Left renal pelvis (tissue), 4 donors: ENCODE results near the gene TMEM94. TPM values are rescaled to one million over a fixed set of nuclear protein-coding genes. Genes with fewer than 3 reads are reported as not detected.
"Not testable (repeated sequence)": the region's sequence is repeated elsewhere in the genome, so short reads cannot be mapped to it uniquely, and the experiment has no call there.

Source experiments
- DNase-seq, 4 donors: peaks; one replicate each; pipeline ENCODE4 v3.0.0-alpha.2; 2013; ENCODE audit warnings: low read depth in 4 of 4, low spot score in 3 of 4
- polyA plus RNA-seq, 4 donors: library from polyadenylated mRNA; unstranded; fragments of 120-200 nt; gene quantifications; one replicate each; pipeline ENCODE4 v1.2.1, GENCODE V29; 2013; ENCODE audit not compliant: insufficient read length in 4 of 4

Gene TMEM94
- polyA plus RNA-seq, 4 donors = 65.4 to 105 (median 88.2) TPM

DNA sequence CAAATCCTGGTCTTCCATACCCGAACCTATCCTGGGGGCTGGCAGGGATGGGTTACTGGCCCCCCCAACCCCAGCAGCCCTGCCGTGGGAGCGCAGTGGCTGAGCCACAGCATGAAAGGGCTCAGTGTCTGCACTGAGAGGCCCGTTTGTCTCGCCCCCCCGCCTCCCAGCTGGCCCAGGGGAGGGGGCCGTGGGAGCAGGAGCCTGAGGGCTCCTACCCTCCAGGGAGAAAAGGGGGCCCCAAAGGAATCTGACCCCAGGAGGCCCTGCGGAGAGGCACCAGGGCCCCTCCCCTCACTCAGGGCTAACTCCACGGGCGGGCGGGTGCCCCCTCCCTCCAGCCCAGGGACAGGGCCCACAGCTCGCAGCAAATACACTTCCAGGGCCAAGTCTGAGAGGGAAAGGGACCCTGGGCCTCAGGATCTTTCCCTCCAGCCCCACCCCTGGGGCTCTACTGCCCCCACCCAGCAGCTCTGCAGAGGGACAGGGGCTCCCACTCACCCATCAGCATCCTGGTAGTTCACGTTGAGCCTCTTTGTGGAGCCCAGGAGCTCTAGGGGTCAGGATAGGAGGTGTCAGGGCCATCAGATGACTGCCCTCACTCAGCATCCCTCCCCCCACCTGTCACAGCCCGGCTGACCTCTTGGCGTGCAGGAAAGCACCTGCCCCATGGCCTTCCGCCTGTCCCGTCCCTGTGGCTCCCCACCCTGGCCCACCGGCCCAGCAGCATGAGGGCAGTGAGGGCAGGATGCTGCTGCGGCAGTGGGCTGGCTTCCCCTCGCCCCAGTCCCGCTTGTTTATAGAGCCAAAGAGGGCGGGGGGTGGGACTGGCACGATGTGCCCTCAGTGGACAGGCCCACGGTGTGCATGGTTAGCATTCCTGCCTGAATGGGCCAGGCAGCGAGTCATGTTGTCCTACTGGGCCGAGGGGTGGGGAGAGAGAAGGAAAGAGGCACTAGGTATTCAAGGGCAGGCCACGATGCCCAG is 51.6 kb downstream of the TMEM94 start:
- no peak for DNase-seq

- DNase-seq = no peak
Measured at GRCh38 chr17:75508931-75509361, 52.5 kb downstream of the TMEM94 start.

DNA sequence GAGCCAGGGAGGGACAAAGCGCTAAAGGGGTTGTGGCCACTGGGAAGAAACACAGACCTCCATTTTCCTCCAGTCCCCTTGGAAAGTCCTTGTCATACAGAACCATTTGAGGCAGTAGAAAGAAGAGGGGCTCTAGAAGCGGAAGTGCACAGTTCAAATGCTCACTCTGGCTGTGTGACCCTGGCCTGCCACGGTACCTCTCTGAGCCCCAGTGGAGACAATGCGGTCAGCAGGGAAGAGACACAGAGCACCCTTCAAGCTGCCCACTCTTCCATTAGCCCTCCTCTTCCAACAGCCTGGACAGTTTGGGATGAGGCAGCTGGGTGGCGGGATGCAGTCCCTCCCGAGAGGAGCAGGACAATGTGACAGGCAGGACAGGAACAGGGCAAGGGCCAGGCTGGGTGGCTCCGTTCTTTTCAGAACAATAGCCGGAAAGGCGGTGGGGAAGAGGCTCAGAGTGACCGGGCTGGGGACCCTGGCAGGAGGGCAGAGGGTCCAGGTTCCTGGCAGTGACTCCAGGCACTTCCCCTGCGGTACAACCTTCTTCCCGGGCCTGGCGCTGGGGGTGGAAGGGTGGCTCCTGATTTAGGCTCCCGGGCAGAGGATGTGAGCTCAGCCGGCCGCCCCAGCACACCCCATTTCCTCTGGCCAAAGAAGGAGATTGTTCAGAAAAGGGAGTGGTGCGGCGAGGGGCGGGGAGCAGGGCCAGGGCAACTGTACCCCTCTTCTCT is 53.3 kb downstream of the TMEM94 start:
- no peak for DNase-seq

DNA sequence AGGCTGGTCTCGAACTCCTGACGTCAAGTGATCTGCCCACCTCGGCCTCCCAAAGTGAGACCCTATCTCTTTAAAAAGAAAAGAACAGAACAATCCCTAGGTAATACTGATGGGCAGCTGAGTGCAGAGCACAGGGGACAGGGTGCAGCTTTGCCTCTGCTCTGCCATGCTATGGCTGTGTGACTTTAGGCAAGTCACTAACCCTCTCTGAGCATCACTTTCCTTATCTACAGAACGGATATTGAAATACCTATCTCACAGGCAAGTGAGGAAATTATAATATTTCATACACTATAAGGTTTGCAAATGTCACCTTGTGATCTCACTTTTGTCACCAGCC is 54.8 kb downstream of the TMEM94 start:
- no peak for DNase-seq

DNA sequence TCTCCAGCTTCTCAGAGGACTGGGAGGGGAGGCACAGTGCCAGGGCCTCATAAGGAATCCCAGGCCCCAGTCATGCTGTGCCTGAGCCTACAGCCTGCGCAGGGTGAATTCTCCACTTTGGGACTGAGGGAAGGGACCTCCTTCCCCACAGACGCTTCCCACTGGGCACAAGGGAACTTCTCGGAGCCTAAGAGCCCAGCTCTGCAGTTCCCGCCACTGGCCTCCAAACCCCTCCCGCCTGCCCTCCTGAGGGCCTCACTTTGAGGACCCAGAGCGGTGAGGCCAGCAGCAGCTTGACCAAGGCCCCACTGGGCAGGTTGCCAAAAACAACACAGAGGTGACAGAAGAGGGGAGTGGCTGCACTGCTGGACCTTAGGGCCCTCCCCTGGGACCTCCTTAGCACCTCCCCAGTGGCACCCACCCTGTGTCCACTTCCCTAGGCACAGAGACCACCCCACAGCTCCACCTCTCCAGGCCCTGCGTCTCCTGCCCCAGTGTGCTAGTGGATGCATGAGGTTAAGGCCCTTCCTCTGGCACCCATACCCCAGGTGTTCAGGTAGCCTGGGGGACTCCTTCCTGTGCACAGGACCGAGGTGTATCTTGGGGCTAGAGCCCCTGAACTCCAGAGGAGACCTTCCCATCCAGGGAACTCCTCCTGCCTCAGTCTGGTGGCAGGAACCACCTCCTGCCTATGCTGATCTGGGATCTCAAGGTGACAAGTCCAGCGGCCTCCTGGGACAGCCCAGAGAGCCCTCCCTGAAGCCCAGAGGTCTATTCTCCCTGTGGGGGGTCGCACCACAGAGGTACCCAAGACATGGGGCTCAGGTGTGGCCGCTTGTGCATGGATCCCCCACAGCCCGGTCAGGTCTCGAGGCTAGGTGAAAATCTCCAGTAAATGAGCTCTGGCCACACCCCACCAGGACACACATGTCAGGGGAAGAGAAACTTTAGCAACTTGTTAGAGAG is 55.5 kb downstream of the TMEM94 start:
- no peak for DNase-seq

GRCh38 chr17:75512926-75513640 is 56.6 kb downstream of the TMEM94 start:
- no peak for DNase-seq

DNA sequence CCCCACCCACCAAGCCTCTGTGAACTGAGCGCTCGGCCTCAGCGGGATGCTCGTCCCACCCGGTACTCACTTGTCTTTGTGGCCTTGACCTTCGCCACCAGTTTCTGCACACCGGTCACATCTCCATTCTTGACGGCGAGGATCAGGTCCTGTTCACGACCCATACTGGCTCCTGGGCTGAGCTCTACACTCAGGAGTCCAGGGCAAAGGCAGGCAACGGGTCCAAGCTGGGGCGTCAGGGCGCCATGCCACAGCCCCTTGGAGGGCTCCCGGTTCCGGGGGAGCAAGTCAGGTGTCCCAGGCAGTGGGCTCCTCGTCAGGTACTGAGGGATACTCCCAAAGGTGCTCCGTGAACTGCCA is 57.2 kb downstream of the TMEM94 start:
- no peak for DNase-seq

GRCh38 chr17:75514299-75514918 is 58.0 kb downstream of the TMEM94 start:
- DNase-seq = no peak

DNA sequence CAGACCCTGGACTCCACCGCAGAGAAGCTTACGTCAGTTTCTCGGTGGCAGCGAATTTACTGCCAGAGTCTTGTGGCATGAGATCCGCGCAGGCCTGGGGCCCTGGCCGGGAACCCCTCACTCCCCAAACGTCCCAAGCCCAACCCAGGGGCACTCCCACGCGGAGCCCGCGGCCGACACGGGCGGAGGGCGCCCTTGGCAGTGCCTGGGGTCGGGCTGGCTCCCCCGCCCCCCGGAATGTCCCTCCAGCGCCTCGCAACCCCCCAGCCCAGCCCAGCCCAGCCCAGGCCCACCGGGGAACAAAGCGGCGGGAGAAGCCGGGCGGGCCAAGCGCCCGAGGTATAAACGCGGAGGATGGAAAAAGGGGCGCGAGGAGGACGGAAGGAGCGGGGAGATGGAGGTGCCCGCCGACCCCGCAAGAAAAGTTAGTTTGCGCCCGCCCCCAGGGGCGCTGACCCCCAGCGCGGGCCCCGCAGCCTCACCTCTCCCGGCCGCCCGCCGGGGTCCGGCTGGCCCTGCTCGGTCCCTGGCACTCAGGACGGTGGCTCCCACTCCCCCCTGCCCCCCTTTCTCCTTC is 58.6 kb downstream of the TMEM94 start:
- no peak for DNase-seq

DNA sequence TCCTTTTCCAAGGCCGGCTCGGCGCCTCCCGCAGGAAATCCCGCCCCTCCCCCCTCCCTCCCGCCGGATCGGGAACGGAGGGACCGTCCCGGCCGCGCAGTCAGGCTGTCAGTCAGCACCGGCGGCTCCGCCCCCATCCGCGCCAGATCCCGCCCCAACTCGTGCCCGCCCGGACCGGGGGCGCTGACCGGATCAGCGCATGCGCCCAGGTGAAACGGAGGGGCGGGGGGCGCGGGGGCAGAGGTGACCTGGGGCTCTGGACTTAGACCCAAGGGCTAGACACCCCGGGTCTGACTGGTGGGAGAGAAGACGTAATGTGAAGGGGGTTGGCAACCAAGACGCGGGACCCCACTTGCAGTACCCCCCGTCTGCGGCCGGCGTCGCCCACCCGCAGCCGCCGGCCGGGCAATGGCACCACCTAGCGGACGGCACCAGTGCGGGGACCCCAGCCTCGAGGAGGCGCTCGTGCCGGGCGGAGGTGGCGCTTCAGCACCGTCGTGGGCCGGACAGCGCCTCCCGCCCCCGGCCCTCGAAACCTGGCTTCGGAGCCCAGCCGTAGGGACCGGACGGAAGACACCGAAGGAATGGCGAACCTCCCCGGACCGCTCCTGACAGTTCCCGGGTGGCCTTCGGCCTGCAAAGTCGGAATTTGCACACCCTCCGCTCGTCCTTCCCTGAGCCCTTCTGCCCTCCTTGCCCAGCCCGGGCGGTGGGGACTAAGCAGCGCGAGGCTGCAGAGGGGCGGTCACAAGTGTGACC is 59.2 kb downstream of the TMEM94 start, which contains the start of gene CASKIN2:
TSS of gene CASKIN2 (minus strand) at position 42 of the 759 bp plus-strand sequence. CDS start 1,733 bp downstream, outside the sequence.
- DNase-seq = peak; percentile 90 to 92 (median 90)

DNA sequence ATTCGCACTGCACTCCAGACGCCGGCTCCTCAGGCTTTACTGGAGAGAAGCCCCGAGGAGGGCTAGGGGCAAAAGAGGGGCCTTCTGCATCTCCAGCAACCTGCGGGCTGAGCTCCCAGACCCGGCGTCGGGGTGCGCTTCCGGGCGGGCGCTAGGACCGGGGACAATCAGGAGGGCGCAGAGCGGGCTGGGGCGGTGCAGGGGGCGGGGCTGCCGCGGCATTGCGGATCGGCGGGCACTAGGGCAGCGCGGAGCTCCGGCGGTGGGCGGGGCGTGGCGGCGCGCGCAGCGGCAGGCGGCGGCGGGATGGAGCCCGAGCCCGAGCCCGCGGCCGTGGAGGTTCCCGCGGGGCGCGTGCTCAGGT is 59.8 kb downstream of the TMEM94 start, which contains the start of gene TSEN54:
TSS of gene TSEN54 (plus strand) at position 274 of the 364 bp plus-strand sequence. CDS start at position 307, 33 bp downstream.
- DNase-seq = peak; percentile 69 to 75 (median 74)

GRCh38 chr17:75516619-75517296 is 60.3 kb downstream of the TMEM94 start:
- no peak for DNase-seq

DNA sequence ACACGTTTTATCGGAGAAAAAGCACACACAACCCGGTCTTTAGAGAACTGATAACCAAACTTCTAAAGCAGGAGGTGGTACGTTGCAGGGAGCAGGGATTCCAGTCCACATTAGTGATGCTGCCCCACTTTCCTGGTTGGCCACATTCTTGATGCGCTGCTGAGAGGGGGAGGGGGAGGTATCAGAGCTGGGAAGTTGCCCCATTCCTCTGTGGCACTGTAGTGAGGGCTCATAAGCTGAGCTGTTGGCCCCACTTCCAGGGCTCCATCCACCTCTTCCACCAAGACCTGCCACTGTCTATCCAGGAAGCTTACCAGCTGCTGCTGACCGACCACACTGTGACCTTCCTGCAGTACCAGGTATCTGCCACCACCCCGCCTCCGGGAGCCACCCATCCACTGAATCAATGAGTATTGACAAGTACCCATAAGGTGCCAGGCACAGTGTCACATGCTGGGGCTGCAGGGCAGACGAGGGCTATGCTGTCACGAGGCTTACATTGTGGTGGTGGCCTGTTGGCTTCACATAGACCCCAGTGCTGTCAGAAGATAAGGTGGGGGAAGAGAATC is 60.9 kb downstream of the TMEM94 start:
- DNase-seq = no peak

DNA sequence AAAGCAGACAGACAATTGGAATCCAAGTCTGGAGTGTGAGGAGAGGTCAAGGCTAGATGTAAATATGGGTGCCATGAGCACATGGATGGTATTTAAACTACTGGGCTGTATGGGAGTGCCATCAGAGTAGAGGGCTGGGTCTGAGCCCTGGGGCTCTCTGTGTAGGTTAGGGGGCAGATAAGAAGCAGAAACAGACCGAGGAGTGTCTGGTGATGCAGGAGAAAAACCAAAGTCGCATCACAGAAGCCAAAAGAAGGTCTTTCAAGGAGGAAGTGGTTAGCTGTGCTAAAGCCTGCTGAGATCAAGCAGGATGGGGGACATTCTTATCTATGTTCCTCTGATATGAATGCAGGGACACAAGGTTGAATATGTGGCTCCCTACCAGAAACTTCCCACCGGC is 61.8 kb downstream of the TMEM94 start:
- no peak for DNase-seq

- no peak for DNase-seq
Measured at GRCh38 chr17:75518983-75519537, 62.6 kb downstream of the TMEM94 start.

DNA sequence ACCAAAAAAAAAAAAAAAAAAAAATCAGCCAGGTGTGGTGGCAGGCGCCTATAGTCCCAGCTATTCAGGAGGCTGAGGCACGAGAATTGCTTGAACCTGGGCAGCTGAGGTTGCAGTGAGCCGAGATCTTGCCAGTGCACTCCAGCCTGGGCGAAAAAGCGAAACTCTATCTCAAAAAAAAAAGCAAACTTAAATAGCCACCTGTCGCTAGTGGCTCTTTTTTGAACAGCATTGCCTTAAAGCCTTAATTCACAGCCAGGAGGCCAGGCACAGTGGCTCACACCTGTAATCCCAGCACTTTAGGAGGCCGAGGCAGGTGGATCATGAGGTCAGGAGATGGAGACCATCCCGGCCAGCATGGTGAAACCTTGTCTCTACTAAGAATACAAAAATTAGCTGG is 64.0 kb downstream of the TMEM94 start:
- not testable (repeated sequence) for DNase-seq

DNA sequence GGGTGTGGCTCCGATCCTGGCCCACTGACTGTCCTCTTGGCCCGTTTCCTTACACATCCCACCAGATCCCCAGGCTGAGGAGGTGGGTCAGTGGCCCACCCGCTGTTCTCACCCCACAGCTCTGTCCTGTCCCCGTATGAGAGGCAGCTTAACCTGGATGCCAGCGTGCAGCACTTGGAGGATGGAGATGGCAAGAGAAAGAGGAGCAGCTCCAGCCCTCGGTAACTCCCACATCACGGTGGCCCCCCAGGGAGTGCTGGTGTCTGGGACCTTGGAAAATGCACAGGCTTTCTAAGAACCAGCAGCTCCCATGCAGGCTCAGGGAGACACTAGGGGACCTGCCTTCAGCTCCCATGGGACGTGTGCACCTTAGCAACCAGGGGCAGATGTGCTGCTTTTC is 64.9 kb downstream of the TMEM94 start:
- no peak for DNase-seq
